Measurements from ENCODE around the gene GADD45A.
"Not testable (repeated sequence)": the region's sequence is repeated elsewhere in the genome, so short reads cannot be mapped to it uniquely, and the experiment has no call there.

The GADD45A gene, protein sequence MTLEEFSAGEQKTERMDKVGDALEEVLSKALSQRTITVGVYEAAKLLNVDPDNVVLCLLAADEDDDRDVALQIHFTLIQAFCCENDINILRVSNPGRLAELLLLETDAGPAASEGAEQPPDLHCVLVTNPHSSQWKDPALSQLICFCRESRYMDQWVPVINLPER

DNA sequence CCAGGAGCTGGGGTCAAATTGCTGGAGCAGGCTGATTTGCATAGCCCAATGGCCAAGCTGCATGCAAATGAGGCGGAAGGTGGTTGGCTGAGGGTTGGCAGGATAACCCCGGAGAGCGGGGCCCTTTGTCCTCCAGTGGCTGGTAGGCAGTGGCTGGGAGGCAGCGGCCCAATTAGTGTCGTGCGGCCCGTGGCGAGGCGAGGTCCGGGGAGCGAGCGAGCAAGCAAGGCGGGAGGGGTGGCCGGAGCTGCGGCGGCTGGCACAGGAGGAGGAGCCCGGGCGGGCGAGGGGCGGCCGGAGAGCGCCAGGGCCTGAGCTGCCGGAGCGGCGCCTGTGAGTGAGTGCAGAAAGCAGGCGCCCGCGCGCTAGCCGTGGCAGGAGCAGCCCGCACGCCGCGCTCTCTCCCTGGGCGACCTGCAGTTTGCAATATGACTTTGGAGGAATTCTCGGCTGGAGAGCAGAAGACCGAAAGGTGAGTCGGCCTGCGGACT is at the start of gene GADD45A:
TSS of gene GADD45A (plus strand) at position 135 of the 491 bp plus-strand sequence. CDS start at position 429, 294 bp downstream.
- peak; percentile 81 to 89 for DNase-seq (ENCODE audit: low read depth in 2 of 2, low spot score in 1 of 2)

DNA sequence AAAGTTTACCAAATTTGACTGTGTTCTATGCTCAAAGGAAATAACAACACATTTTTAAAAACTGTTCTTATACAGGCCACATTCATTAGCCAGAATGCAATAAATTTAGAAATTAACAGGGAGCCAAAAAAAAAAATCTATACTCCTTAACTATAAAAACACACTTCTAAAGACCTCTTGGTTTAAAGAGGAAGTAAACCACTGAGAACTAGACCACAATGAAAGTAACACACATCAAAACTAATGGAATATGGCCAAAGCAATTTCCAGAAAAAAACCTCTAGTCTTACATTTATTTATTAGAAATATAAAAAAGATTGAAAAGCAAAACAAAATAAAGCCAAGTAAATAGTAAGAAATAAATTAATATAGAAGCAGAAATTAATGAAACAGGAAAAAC is 48.9 kb upstream of the GADD45A start:
- no peak for DNase-seq (ENCODE audit: low read depth in 2 of 2, low spot score in 1 of 2)

DNA sequence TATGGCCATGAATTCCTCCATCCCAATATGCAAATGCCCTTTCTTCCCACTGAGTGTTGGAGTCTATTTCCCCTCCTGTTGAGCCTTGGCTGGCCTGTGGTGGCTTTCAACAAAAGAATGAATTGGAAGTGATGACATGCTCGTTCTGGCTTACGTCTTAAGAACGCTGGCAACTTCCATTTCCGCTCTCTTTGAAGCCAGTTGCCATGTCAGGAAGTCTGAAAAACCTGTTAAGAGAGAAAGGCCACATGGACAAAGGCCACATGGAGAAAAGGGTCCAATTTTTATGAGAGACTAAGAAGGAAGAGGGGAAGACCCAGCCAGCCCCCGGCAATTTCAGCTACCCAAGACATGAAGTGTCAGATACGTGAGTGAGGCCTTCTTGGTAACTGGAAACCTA is 45.6 kb upstream of the GADD45A start:
- DNase-seq (ENCODE audit: low read depth in 2 of 2, low spot score in 1 of 2), result no peak

DNA sequence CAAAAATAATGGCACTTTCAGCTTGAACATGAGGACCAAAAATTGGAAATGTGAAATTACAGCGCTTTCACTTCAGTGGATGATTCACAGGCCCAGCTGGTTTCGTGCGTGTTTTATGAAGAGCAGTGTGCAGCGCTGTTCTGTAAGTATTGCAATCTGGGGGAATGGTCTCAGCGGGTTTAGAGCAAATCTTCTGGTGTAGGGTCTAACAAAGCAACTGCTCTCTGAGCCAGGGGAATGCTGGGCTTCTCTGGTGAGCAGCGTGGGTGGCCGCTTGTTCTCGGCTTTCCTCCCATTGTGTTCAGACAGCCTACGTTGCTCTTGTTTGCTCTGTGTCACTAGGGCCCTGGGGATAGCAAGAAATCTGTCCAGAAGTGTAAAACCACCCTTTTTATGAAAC is 42.4 kb upstream of the GADD45A start:
- no peak for DNase-seq (ENCODE audit: low read depth in 2 of 2, low spot score in 1 of 2)

DNA sequence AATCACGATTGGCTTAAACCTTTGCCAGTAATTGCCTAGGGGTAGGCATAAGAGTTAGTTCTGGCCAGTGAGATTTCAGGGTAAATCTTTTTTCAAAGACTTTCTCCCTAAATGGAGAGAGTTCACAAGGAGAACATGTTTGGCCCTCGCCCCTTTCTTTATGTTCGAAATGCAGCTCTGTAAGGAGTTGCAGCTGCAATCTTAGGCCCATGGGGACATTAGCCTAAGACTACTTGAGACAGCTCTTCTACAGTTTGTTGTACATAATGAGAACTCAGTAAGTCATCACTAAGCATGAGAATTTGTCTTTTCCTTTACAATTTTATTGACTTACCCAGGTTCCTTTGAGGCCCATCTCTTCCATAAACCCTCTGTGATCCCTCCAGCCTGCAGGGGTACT is 40.4 kb upstream of the GADD45A start:
- DNase-seq (ENCODE audit: low read depth in 2 of 2, low spot score in 1 of 2), result no peak

DNA sequence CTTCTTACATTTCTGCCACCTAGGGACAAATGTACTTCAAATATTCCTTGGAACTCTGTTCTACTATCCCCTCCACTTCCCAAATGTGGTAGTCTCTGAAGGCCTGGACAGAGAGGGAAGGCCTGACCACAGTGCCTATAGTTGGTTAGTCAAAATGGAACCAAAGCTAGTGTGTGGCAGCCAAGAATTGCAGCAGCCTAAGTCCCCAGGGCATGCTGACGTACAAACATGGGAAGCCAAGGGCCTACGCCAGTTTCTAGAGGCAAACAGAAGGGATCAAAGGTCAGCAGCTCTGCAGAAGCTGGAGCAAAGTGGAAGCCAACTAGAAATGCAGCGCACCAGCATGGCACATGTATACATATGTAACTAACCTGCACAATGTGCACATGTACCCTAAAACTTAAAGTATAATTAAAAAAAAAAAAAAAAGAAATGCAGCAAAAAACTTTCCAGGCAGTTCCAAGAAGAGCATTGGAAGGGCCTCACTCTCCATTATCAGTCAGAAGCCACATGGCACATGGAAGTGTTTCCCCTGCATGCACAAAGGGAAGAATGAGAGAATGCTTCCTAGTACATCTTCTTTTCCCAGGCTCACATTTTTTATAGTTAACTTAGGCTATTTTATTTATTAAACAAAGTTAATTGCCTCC is 39.4 kb upstream of the GADD45A start:
- DNase-seq (ENCODE audit: low read depth in 2 of 2, low spot score in 1 of 2), result no peak

DNA sequence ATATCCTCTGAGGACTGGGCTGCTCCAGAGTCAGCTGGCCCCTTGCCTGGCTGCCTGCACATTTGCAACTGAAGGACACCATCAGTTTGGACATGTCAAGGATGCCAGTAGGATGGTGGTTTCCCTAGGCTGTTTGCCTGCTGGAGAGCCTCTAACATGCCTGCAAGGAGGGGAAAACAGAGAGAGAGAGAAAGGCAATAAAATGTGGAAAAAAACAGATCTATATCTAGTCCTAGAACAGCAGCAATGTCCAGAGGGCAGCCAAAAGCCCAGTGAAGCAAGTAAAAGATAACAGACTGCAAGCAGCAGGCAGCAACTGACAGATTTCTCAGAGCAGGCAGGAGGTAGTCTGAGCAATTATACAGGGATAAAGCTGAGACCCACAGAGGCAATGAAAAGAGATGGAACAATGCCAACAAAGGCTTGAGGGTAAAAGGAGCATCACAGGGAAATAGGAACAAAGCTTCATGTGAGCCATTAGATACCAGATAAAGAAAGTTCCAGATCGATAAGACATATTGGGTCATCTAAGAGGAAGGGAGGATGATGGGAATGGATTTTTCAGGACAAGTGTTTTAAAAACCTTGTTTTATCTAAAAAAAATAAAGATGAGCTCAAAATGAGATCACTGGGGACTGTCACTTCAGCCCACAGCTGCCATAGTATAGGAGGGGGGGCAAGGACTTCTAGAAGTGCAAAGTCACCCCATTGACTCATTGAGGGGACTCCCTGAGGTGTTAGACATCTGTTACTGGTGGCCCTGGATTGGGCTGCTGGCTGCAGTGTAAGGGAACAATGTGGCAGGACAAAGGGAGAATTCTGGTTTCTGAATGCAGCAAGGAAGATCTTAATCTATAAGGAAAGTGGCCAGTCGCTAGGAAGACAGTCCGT is 38.6 kb upstream of the GADD45A start:
- no peak for DNase-seq (ENCODE audit: low read depth in 2 of 2, low spot score in 1 of 2)

DNA sequence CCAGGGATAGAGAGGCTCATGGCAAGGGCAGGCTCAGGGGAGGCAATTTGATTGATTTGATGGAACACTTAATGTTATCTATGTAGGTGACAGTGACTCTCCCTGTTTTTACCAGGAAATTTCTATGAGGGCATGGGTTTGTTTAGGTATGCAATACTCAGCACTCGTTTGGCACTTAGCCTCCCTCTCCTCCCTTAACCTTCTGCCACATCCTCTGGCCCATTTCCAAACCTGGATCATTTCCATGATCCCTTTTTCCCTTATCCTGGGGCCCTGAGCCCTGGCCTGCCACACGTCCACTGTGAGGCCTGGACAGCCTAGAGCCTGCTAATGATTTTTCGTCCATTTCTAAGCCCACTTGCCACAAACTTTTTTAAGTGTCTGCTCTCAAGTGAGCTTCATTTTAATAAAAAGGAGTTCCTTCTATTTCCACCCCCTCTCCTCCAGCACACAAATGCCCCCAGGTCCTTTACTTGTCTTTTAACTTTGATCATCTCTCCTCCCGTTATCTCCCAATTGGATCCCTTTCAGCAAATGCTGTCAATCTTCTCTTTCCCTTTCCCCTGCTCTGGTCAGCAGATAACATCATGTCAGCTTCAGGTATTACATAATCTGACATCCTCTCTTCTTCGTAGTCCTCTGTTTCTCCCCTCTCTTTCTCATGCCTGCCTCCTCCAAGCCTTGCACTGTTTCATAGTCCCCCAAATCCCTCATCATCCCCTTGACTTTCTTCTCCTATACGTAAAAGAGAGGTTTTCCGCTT is 37.8 kb upstream of the GADD45A start:
- DNase-seq (ENCODE audit: low read depth in 2 of 2, low spot score in 1 of 2), result no peak

DNA sequence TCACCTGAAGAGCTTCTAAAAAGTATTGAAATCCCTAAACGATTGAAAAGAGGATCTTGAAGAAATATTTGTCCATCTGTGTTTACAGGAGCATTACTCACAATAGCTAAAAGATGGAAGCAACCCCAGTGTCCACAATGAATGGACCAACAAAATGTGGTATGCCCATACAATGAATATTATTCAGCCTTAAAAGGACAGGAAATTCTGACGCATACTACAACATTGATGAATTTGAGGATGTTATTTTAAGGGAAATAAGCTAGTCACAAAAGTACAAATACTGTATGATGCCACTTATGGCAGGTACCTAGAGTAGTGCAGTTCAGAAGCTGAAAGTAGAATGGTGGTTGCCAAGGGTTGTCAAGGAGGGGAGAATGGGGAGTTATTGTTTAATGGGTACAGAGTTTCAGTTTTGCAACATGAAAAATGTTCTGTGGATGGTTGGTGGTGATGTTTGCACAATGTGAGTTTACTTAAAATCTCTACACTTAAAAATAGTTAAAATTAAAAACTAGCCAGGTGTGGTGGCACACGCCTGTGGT is 37.1 kb upstream of the GADD45A start:
- no peak for DNase-seq (ENCODE audit: low read depth in 2 of 2, low spot score in 1 of 2)

DNA sequence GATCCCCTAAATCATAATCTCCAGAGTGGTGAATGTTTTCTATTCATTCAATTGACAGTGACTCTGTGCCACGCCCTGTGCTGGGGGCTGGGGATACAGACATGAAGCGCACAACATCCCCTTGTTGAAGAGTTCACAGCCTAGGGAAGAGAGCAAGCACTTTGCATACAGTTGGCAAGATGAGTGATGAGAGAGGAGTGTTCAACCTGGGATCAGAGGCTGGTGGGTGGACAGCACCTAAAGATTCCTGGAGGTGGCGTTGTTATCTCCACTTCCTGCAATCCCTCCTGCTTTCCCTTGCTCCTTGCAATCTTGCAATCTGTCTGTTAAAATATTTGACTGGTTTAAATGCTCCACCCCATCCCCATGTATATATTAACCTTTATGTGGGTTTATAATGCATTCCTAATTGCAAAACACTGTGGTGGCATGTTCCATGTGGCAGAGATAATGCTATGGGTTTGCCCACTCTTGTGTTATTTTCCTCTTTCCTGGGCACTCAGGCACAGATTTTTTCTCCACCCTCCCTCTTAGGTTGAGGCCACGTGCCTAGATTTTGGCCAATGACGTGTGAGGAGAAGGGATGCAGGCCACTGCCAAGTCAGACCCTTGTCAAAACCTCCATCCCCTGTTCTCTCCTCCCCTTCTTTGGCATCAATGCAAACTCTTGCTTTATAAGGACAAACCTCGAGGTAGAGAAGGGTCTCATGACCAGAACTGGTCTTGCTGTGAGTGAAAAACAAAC is 36.2 kb upstream of the GADD45A start:
- no peak for DNase-seq (ENCODE audit: low read depth in 2 of 2, low spot score in 1 of 2)

DNA sequence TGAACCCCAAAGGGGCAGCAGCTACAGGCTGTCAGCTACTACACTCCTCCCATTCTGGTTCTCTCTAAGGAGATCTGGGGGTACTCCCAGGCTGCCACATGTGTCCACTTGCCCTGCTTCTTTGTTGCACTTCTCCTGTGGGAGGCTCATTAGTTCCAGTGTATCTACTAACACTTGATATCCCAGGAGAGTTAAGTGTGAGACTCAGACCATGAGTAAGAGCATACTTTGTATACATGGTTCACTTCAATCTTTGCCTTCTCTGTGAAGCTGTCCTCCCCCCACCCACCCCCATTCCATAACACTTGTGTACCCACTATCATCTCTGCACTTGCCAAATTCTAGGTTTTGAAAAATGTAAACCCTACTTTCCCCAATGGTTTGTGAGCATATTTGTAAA is 34.9 kb upstream of the GADD45A start:
- no peak for DNase-seq (ENCODE audit: low read depth in 2 of 2, low spot score in 1 of 2)

DNA sequence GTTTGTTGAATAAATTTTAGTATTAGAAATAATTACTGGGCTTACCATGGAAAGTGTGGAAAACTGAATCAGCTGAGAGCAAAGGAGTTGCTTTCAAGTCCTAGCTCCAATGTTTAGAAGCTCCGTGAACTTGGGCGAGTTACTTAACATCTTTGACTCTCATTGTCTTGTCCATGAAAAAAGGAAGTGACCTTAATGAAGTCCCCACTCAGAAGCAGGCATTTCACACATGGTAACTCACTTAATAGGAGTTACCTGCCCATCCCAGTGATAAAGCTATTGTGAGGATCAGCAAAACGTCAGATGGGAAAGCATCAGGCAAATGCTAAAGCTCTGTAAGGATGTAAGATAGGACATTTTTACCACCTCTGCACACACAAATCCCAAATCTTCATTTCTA is 34.0 kb upstream of the GADD45A start:
- DNase-seq (ENCODE audit: low read depth in 2 of 2, low spot score in 1 of 2), result no peak

DNA sequence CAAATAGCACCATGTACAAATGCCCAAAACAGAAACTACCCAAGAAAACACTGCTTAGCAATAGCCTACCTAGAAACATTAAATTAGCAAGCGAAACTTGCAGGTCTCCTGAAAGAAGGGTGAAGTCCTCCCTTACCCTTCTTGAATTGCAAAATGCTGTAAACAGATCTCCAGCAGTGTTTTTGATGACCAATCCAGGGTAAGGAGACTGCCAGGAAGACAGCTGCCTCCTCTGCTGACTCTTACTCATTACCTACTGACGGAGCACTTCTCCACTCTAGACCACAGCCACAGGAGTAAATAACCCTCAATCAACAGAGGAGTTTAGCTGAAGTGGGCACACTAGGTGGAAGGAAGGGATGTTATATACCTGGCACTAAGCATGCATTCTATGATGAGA is 32.2 kb upstream of the GADD45A start:
- DNase-seq (ENCODE audit: low read depth in 2 of 2, low spot score in 1 of 2), result no peak

DNA sequence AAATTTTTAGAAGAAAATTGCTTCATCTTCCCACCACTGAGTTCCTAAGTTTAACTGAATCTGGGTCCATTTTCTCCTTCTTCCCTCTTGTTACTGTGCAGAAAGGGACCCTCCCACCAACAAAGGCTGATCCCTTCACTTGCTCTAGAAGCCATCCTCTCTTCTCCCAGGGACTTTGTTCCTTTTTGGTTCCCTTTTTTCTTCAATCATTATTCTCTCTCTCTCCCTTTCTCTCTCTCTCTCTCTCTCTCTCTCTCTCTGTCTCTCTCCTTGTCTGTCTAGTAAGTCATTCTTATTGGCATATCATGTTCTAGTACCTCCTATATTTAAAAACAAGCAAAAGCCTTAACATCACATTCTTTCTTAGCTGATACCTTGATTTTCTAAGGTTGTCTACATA is 31.7 kb upstream of the GADD45A start:
- no peak for DNase-seq (ENCODE audit: low read depth in 2 of 2, low spot score in 1 of 2)

DNA sequence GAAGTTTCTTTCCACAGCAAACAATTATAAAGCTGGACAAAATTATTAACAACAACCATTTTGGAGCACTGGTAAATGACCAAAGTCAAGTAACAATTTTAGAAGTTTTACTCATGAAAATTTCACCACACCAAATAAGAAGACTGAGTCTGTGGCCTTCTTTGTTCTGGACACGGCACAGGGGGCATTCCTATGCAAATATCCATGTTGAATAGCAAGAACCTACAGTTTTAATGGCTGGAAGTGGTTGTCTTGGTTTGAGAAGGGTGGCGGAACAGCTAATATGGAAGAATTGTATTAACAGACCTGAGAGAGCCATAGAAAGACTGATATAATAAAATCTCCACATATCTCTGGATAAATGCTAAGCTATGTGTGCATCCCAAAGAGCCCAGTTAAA is 29.4 kb upstream of the GADD45A start:
- DNase-seq (ENCODE audit: low read depth in 2 of 2, low spot score in 1 of 2), result no peak

DNA sequence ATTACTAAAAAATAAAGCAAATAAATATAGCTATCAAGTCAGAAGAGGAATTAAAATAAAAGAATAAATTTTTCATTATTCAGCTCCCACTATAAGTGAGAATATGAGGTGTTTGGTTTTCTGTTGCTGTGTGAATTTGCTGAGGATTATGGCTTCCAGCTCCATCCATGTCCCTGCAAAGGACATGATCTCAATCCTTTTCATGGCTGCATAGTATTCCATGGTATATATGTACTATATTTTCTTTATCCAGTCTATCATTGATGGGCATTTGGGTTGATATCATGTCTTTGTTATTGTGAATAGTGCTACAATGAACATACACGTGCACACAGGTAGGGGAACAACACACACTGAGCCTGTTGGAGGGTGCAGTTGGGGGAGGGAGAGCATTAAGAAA is 27.8 kb upstream of the GADD45A start:
- DNase-seq (ENCODE audit: low read depth in 2 of 2, low spot score in 1 of 2), result not testable (repeated sequence)

DNA sequence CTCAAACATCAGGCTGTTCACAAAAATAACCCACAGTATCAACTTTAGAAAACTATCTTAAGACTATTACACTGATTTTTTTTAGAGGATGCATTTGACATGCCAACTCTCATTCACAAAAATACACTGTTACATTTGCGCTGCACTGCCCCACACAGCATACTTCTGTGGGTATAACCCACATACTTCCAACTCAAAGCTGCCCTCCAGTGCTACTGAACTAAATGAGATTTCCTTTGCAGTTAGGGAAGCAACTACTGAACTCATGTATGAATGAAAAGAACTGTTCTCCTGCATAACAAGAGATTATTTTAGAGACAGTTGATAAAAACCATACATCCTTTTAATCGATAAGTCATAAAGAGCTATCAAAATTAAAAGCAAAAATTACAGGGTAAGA is 25.8 kb upstream of the GADD45A start:
- no peak for DNase-seq (ENCODE audit: low read depth in 2 of 2, low spot score in 1 of 2)

DNA sequence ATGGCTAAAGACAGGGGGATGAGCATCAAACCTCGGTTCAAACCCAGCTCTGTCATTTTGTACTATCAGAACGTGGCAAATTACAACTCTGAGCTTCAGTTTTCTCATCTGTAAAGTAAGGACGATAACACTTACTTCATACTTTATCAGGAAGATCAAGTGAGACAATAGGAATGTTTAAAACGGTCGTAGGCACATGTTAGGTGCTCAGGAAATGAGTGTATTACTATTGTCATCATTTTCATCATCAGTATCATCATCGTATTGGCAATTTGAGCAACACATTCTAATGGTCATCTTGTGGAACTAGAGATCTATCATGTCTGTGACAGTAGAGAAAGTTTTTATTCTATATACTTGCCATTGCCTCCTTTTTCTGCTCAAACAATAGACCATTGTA is 22.1 kb upstream of the GADD45A start:
- DNase-seq (ENCODE audit: low read depth in 2 of 2, low spot score in 1 of 2), result no peak

DNA sequence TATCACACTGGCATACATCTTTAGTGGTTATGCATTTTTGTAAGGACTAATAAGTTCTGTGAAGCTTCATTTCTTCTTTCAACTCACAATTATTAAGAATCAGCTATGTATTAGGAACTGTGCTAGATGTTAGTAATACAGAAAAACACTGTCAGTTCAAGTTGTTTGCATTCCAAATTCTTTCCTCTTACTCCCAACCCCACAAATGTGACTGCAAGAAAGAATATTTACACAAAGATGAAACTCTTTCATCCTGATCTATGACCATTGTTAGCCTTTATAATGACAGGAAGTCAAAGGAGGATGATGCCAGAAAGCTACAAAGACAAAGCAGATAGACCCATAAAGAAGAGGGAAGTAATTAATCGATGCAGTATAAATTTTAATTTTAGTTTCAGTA is 21.0 kb upstream of the GADD45A start:
- no peak for DNase-seq (ENCODE audit: low read depth in 2 of 2, low spot score in 1 of 2)

DNA sequence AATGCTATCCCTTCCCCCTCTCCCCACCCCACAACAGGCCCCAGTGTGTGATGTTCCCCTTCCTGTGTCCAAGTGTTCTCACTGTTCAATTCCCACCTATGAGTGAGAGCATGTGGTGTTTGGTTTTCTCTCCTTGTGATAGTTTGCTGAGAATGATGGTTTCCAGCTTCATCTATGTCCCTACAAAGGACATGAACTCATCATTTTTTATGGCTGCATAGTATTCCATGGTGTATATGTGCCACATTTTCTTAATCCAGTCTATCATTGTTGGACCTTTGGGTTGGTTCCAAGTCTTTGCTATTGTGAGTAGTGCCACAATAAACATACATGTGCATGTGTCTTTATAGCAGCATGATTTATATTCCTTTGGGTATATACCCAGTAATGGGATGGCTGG is 19.7 kb upstream of the GADD45A start:
- not testable (repeated sequence) for DNase-seq (ENCODE audit: low read depth in 2 of 2, low spot score in 1 of 2)
